Astrocyte (in vitro differentiated cells and primary cell): Measurements from ENCODE around the gene ADAMTS13.

Experiments used
- EZH2 ChIP-seq: IDR thresholded peaks from 2 replicates; pipeline ENCODE4 v1.6.1; 2012; ENCODE audit warnings: mild to moderate bottlenecking, low read length, inconsistent platforms; ENCODE audit not compliant: insufficient read depth
- TF ChIP-seq, protein P1 (sequence below): IDR thresholded peaks from 2 replicates; pipeline ENCODE4 v1.5.1; 2011; ENCODE audit warnings: low read depth, mild to moderate bottlenecking, inconsistent platforms, low read length, moderate library complexity; ENCODE audit not compliant: insufficient read depth

DNA sequence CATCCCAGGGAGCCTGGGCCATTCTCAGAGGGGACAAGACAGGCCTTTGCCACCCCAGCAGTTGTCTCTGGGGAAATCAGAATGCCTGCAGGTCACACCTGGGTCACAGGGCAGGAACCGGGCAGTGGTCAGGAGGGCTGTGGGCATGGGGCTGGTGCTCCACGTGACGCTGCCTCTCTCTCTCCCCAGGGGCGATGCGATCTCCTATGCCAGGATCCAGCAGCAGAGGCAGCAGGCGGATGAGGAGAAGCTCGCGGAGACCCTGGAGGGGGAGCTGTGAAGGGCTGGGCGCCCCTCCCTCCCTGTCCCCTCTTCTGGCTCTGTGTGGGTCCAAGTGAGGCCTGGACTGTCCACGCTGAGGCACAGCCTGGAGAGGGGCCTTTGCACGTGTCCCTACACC is 46.2 kb downstream of the ADAMTS13 start:
- TF ChIP-seq, protein P1, sequence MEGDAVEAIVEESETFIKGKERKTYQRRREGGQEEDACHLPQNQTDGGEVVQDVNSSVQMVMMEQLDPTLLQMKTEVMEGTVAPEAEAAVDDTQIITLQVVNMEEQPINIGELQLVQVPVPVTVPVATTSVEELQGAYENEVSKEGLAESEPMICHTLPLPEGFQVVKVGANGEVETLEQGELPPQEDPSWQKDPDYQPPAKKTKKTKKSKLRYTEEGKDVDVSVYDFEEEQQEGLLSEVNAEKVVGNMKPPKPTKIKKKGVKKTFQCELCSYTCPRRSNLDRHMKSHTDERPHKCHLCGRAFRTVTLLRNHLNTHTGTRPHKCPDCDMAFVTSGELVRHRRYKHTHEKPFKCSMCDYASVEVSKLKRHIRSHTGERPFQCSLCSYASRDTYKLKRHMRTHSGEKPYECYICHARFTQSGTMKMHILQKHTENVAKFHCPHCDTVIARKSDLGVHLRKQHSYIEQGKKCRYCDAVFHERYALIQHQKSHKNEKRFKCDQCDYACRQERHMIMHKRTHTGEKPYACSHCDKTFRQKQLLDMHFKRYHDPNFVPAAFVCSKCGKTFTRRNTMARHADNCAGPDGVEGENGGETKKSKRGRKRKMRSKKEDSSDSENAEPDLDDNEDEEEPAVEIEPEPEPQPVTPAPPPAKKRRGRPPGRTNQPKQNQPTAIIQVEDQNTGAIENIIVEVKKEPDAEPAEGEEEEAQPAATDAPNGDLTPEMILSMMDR: no peak
- no peak for TF ChIP-seq EZH2
